ENCODE measurements around the gene NFKB1. TPM values are rescaled to one million over a fixed set of nuclear protein-coding genes. Genes with fewer than 3 reads are reported as not detected.

The NFKB1 gene
- total RNA-seq, 4 donors from 2014 or later, result 32.9 to 56.0 (median 40.9) TPM

DNA sequence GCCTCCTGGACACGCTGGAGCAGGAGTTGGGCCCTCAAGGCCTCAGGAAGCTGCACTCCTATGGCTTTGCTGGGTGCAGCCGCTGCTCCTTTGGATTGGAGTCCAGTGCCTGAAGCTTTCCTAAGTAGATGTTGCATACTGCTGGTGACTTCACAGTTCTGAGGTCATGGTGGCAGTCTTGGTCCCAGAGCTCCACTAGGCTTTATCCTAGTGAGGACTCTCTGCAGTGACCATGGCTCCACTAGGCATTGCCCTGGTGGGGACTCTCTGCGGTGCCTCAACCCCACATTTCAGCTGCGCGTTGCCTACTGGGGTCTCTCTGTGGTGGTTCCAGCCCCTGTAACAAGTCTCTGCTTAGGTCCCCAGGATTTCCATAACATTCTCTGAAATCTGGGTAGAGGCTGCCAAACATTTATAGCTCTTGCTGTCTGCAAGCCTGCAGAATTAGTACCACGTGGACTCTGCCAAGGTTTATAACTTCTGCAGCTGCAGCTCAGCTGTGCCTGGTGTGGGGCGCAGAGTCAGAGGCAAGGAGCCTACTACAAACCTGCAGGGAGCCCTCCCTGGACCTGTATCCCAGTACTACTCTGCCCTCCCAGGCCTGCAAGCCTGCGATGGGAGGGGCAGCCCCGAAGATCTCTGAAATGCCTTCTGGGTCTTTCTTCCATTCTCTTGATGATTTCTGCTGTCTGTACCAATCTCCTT, 46.0 kb upstream of the NFKB1 start:
- DNase-seq (ENCODE audit: low spot score in 2 of 2), result no peak
- WGBS, result 57% methylated on average over 9 of the region's 9 CpGs
- Histone ChIP-seq H3K4me1 (peaks cover 6% of the 10 kb centered on the region), H3K9me3 (no peaks in the 10 kb centered on the region), H3K27ac (no peak overlapping the region), H3K27me3 (no peaks in the 10 kb centered on the region), H3K4me3 (no peak overlapping the region), H3K36me3 (no peaks in the 10 kb centered on the region)
- TF ChIP-seq POLR2A (IDR thresholded peaks at IDR 0.05), result no peak

DNA sequence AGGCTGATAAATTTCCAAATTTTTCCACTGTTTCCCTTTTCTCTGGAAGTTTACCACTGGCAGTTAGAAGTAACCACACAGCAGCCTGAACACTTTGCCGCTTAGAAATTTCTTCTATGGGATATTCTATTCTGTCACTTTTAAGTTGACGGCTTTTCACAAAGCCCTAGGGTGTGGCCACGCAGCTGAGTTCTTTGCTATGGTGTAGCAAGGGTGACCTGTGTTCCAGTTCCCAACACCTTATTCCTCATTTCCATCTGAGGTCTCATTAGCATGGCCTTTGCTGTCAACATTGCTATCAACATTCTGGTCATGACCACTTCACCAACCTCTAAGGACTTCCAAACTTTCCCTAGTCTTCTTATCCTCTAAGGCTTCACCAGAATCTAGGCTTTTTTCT, 45.4 kb upstream of the NFKB1 start:
- H3K4me1 ChIP-seq, result peaks cover 6% of the 10 kb centered on the region
- H3K27me3 ChIP-seq, result no peaks in the 10 kb centered on the region
- no peak overlapping the region for H3K4me3 ChIP-seq
- no peak overlapping the region for H3K27ac ChIP-seq
- no peak for DNase-seq (ENCODE audit: low spot score in 2 of 2)
- H3K9me3 ChIP-seq, result no peaks in the 10 kb centered on the region
- H3K36me3 ChIP-seq, result no peaks in the 10 kb centered on the region
- WGBS, result 93% methylated on average over 3 of the region's 3 CpGs
- TF ChIP-seq, protein P1, sequence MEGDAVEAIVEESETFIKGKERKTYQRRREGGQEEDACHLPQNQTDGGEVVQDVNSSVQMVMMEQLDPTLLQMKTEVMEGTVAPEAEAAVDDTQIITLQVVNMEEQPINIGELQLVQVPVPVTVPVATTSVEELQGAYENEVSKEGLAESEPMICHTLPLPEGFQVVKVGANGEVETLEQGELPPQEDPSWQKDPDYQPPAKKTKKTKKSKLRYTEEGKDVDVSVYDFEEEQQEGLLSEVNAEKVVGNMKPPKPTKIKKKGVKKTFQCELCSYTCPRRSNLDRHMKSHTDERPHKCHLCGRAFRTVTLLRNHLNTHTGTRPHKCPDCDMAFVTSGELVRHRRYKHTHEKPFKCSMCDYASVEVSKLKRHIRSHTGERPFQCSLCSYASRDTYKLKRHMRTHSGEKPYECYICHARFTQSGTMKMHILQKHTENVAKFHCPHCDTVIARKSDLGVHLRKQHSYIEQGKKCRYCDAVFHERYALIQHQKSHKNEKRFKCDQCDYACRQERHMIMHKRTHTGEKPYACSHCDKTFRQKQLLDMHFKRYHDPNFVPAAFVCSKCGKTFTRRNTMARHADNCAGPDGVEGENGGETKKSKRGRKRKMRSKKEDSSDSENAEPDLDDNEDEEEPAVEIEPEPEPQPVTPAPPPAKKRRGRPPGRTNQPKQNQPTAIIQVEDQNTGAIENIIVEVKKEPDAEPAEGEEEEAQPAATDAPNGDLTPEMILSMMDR (IDR thresholded peaks at IDR 0.05), result no peak
- TF ChIP-seq EP300 (IDR thresholded peaks at IDR 0.05), result no peak
- TF ChIP-seq POLR2AphosphoS5 (IDR thresholded peaks at IDR 0.05), result no peak
- no peak for TF ChIP-seq POLR2A (IDR thresholded peaks at IDR 0.05)

DNA sequence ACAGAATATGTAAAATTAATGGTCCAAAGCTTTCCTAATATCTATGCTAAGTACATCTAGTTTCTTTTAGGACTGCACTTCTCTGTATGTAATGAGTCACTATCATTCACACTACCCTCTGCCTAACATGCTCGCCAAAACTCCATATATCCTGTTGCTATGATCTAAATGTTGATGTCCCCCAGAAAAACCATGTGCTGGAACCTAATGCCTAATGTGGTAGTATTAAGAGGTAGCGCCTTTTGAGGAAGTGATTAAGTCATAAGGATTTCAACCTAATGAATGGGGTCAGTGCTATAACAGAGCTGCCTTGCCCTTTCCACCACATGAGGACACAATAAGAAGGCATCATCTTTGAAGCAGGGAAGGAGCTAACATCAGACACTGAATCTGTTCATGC, 34.9 kb upstream of the NFKB1 start:
- no peaks in the 10 kb centered on the region for H3K27me3 ChIP-seq
- no peak for DNase-seq (ENCODE audit: low spot score in 2 of 2)
- no peaks in the 10 kb centered on the region for H3K4me1 ChIP-seq
- H3K4me3 ChIP-seq, result no peak overlapping the region
- H3K36me3 ChIP-seq, result no peaks in the 10 kb centered on the region
- 87% methylated on average over 2 of the region's 2 CpGs for WGBS
- no peak overlapping the region for H3K27ac ChIP-seq
- no peaks in the 10 kb centered on the region for H3K9me3 ChIP-seq
- TF ChIP-seq POLR2A (IDR thresholded peaks at IDR 0.05) (no peak), POLR2AphosphoS5 (IDR thresholded peaks at IDR 0.05) (no peak), EP300 (IDR thresholded peaks at IDR 0.05) (no peak)
- TF ChIP-seq, protein P1 (IDR thresholded peaks at IDR 0.05), result no peak

DNA sequence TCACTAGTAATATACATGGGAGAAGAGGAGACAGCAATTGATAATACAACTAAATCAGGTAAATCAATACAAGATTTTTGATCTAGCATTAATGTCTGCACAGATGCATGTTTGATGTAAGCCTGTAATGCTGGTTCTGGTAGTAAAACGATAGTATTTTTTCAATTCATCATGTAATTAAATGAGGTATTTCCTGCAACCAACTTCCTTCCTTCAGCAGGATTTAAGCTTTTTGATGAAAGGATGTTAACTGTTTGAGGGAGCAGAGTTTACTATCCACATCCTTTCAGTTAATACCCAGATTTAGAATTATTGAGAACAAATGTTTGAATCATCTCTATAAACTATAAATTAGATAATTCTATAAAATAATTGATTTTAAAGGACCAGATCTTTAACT, 31.4 kb upstream of the NFKB1 start:
- Histone ChIP-seq H3K27ac (no peak overlapping the region), H3K9me3 (peaks cover 2% of the 10 kb centered on the region), H3K4me3 (no peak overlapping the region), H3K4me1 (no peaks in the 10 kb centered on the region), H3K36me3 (no peaks in the 10 kb centered on the region), H3K27me3 (no peaks in the 10 kb centered on the region)
- DNase-seq (ENCODE audit: low spot score in 2 of 2), result no peak
- TF ChIP-seq POLR2A (IDR thresholded peaks at IDR 0.05) (no peak), EP300 (IDR thresholded peaks at IDR 0.05) (no peak), POLR2AphosphoS5 (IDR thresholded peaks at IDR 0.05) (no peak)
- TF ChIP-seq, protein P1 (IDR thresholded peaks at IDR 0.05), result no peak
- WGBS, result 8% methylated on average over 1 of the region's 1 CpG

DNA sequence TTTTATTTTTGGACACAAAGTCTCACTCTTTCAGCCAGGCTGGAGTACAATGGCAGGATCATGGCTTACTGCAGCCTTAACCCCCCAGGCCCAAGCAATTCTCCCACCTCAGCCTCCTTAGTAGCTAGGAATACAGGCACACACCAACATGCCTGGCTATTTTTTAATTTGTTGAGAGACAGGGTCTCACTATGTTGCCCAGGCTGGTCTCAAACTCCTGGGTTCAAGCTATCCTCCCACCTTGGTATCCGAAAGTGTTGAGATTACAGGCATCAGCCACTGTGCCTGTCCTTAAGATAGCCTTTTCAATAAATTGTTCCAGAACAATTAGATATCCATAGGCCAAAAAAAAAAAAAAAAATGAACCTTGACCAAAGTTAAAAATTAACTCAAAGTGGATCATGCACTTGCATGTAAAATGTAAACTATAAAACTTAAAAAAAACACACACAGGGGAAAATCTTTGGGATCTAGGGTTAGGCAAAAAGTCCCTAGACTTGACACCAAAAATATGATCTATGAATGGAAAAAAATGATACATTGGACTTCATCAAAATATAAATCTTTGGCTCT, 28.6 kb upstream of the NFKB1 start:
- no peaks in the 10 kb centered on the region for H3K4me1 ChIP-seq
- H3K27ac ChIP-seq, result no peak overlapping the region
- no peaks in the 10 kb centered on the region for H3K27me3 ChIP-seq
- H3K9me3 ChIP-seq, result peaks cover 6% of the 10 kb centered on the region
- no peak for DNase-seq (ENCODE audit: low spot score in 2 of 2)
- no peak for TF ChIP-seq POLR2AphosphoS5 (IDR thresholded peaks at IDR 0.05)
- no peak for TF ChIP-seq POLR2A (IDR thresholded peaks at IDR 0.05)
- TF ChIP-seq, protein P1 (IDR thresholded peaks at IDR 0.05), result no peak
- no peak for TF ChIP-seq EP300 (IDR thresholded peaks at IDR 0.05)
- no peak overlapping the region for H3K4me3 ChIP-seq
- H3K36me3 ChIP-seq, result no peaks in the 10 kb centered on the region
- WGBS, result 90% methylated on average over 1 of the region's 1 CpG
